Endothelial cell of umbilical vein (primary cell): Measurements from ENCODE around the gene ANKMY1. TPM values are rescaled to one million over a fixed set of nuclear protein-coding genes. Genes with fewer than 3 reads are reported as not detected.

Source experiments
- BruUV-seq: library from RNA; stranded (reverse); fragments of 400-500 nt; replicated peaks from 2 replicates; lab custom pipeline; 2021; lab: Mats Ljungman, UMichigan
- CTCF ChIA-PET: fragments of 300-600, 350-600 bp; sonication (Branson Sonifier 250); formaldehyde crosslinking; loops from one replicate; lab custom pipeline; 2021; ENCODE audit warnings: antibody characterized with exemption, inconsistent platforms; lab: Charles Lee
- POLR2A ChIA-PET: fragments of 300-600, 350-600 bp; sonication (Branson Sonifier 250); formaldehyde crosslinking; loops from one replicate; lab custom pipeline; 2021; ENCODE audit warnings: antibody characterized with exemption, inconsistent platforms; lab: Charles Lee
- DNase-seq: peaks from one replicate; pipeline ENCODE4 v3.0.0-alpha.2; 2011; ENCODE audit warnings: low read depth, low spot score
- FAIRE-seq: peaks from 2 replicates; lab custom pipeline; 2011; peaks lifted over from hg19 to GRCh38; lab: Jason Lieb, UNC
- H2AFZ ChIP-seq: 2 replicates; pipeline ENCODE4 v1.6.0; 2012; ENCODE audit warnings: low read depth, low read length, control low read depth, inconsistent platforms
- H3K27ac ChIP-seq: 2 replicates; pipeline ENCODE4 v1.5.1; 2011; ENCODE audit warnings: low read depth, mild to moderate bottlenecking, control low read depth, low read length, moderate library complexity; ENCODE audit not compliant: insufficient read depth
- H3K27me3 ChIP-seq, 2 experiments: 2 replicates each; pipeline versions ENCODE4 v1.6.0 to v1.6.1; 2011; ENCODE audit warnings: low read length in 2 of 2, mixed read lengths in 1 of 2; ENCODE audit not compliant: control insufficient read depth in 2 of 2, insufficient read depth in 2 of 2
- H3K36me3 ChIP-seq, 2 experiments: 2 replicates in 1 of 2; 3 replicates in 1 of 2; pipeline ENCODE4 v1.5.1; 2011; ENCODE audit warnings: low read length in 2 of 2, mild to moderate bottlenecking in 1 of 2, moderate library complexity in 1 of 2; ENCODE audit not compliant: control insufficient read depth in 2 of 2, insufficient read depth in 2 of 2; ENCODE audit errors: extremely low read depth in 1 of 2
- H3K4me1 ChIP-seq: 3 replicates; pipeline ENCODE4 v1.5.1; 2011; ENCODE audit warnings: mild to moderate bottlenecking, low read length; ENCODE audit not compliant: control insufficient read depth, insufficient read depth; ENCODE audit errors: extremely low read depth
- H3K4me2 ChIP-seq: 2 replicates; pipeline ENCODE4 v1.6.1; 2011; ENCODE audit warnings: low read length, control low read depth, mixed read lengths; ENCODE audit not compliant: insufficient read depth
- H3K4me3 ChIP-seq, 3 experiments: fragments of 200-600 bp in 1 of 3; sonication (generic), shearing (Covaris generic) in 1 of 3; replicated peaks in 1 of 3; 2 replicates each; pipeline ENCODE4 v1.5.1; 2011 to 2016; ENCODE audit warnings: control low read depth in 3 of 3, low read length in 3 of 3, mild to moderate bottlenecking in 2 of 3, inconsistent platforms in 1 of 3, low read depth in 1 of 3, moderate library complexity in 1 of 3; ENCODE audit not compliant: insufficient read depth in 1 of 3
- H3K79me2 ChIP-seq: 2 replicates; pipeline ENCODE4 v1.6.0; 2012; ENCODE audit warnings: low read length, inconsistent platforms; ENCODE audit not compliant: control insufficient read depth, insufficient read depth
- H3K9ac ChIP-seq: replicated peaks from 2 replicates; pipeline ENCODE3; 2011; ENCODE audit warnings: low read length, control low read depth; ENCODE audit not compliant: insufficient read depth; ENCODE audit errors: extremely low read depth
- H3K9me1 ChIP-seq: replicated peaks from 3 replicates; pipeline ENCODE4 v1.6.0; 2011; ENCODE audit warnings: mild to moderate bottlenecking, low read length; ENCODE audit not compliant: control insufficient read depth, insufficient read depth; ENCODE audit errors: extremely low read depth
- H3K9me3 ChIP-seq: replicated peaks from 2 replicates; pipeline ENCODE4 v1.5.1; 2012; ENCODE audit warnings: low read length, inconsistent platforms; ENCODE audit not compliant: control insufficient read depth, insufficient read depth
- H4K20me1 ChIP-seq: replicated peaks from 2 replicates; pipeline ENCODE3; 2011; ENCODE audit warnings: mild to moderate bottlenecking, low read length; ENCODE audit not compliant: control insufficient read depth, insufficient read depth; ENCODE audit errors: extremely low read depth
- CTCF ChIP-seq, 2 donors: IDR thresholded peaks; 1 replicate in 1 of 2; 2 replicates in 1 of 2; pipeline ENCODE4 v1.5.1; 2011; ENCODE audit warnings: low read length in 2 of 2, mild to moderate bottlenecking in 2 of 2, moderate library complexity in 2 of 2, control low read depth in 1 of 2, inconsistent platforms in 1 of 2, low read depth in 1 of 2; ENCODE audit not compliant: insufficient read depth in 1 of 2; ENCODE audit errors: extremely low read depth in 1 of 2
- EZH2 ChIP-seq: IDR thresholded peaks from 2 replicates; pipeline ENCODE4 v1.6.1; 2012; ENCODE audit warnings: borderline replicate concordance, low read depth, mild to moderate bottlenecking, moderate library complexity, low read length, inconsistent platforms; ENCODE audit not compliant: severe bottlenecking
- FOS ChIP-seq: IDR thresholded peaks from 2 replicates; pipeline ENCODE4 v1.6.1; 2011; ENCODE audit warnings: mild to moderate bottlenecking, low read length, moderate library complexity, borderline replicate concordance; ENCODE audit not compliant: insufficient read depth
- GATA2 ChIP-seq: IDR thresholded peaks from 2 replicates; pipeline ENCODE4 v1.7.0; 2011; ENCODE audit warnings: low read depth, mild to moderate bottlenecking, moderate library complexity, mixed read lengths, low read length; ENCODE audit not compliant: insufficient read length, insufficient read depth
- JUN ChIP-seq: IDR thresholded peaks from 2 replicates; pipeline ENCODE4 v1.6.1; 2011; ENCODE audit warnings: borderline replicate concordance, low read depth; ENCODE audit not compliant: insufficient read length, insufficient read depth
- MAX ChIP-seq: IDR thresholded peaks from 2 replicates; pipeline ENCODE4 v1.6.1; 2011; ENCODE audit not compliant: insufficient read depth, insufficient read length
- MYC ChIP-seq: IDR thresholded peaks from one replicate; pipeline ENCODE4 v1.6.1; 2011; ENCODE audit warnings: mild to moderate bottlenecking, low read depth, low read length
- POLR2A ChIP-seq: IDR thresholded peaks from 2 replicates; pipeline ENCODE4 v1.6.1; 2012; ENCODE audit warnings: low read depth, mild to moderate bottlenecking, control low read depth, low read length
- POLR2AphosphoS5 ChIP-seq: IDR thresholded peaks from 2 replicates; pipeline ENCODE4 v1.6.1; 2012; ENCODE audit warnings: low read depth, mild to moderate bottlenecking, control low read depth, low read length, moderate library complexity; ENCODE audit not compliant: insufficient read depth
- dilution Hi-C: fragments of 300-500 bp; cut with MboI; formaldehyde crosslinking; loops from one replicate; pipeline ENCODE4 v1.15.0; 2019; ENCODE audit warnings: low sequenced_read_pairs; ENCODE audit not compliant: extremely low pct_ligation_motif_present
- intact Hi-C: fragments of 100-400 bp; cut with micrococcal nuclease; formaldehyde crosslinking; loops from one replicate; pipeline ENCODE4 v1.10.0; 2022
- polyA plus RNA-seq, 4 experiments: library from polyadenylated mRNA; depleted of rRNA in 3 of 4; stranded (reverse) in 3 of 4; unstranded in 1 of 4; fragments of >200 nt; gene quantifications; 2 replicates each; pipeline versions ENCODE4 v1.2.1 to v1.2.3, GENCODE V29; 2011 to 2012; ENCODE audit warnings: missing spikeins in 1 of 4
- total RNA-seq: library from RNA; stranded (reverse); gene quantifications from 2 replicates; pipeline ENCODE4 v1.2.3, GENCODE V29; 2021

The ANKMY1 gene
- total and polyA plus RNA-seq, 2 donors (not counting 3 experiments of a cell fraction or from before 2014, with no cell fraction given): 9.0 to 16.0 TPM

GRCh38 chr2:240565333-240566202 is 7.8 kb upstream of the ANKMY1 start:
- Histone ChIP-seq H4K20me1 (no peaks in the 10 kb centered on the region), H3K4me1 (peaks cover 44% of the 10 kb centered on the region), H3K36me3 (no peaks in the 10 kb centered on the region), H3K79me2 (peaks cover 15% of the 10 kb centered on the region), H3K9me3 (no peaks in the 10 kb centered on the region), H3K27ac (peak overlapping the region; percentile 98), H2AFZ (no peak overlapping the region), H3K4me3 (peak overlapping the region in 2 of 3 experiments; percentile 15 to 18), H3K27me3 (no peaks in the 10 kb centered on the region), H3K4me2 (peak overlapping the region; percentile 67), H3K9ac (peak overlapping the region; percentile 76), H3K9me1 (no peaks in the 10 kb centered on the region)
- FAIRE-seq (peak; percentile 99), DNase-seq (peak; percentile 78)
- dilution Hi-C loops: no loop called here
- CTCF ChIA-PET: interaction anchor here (1.5 to 3.2 kb wide), 5 partner anchors 8 to 51 kb away, joined by 5 to 47 read pairs (median 17); partner anchors contain the start of genes ANKMY1 and CAPN10
- peak; percentile 83 for TF ChIP-seq FOS
- no peak for TF ChIP-seq MAX
- peak; percentile 49 for TF ChIP-seq JUN
- TF ChIP-seq EZH2: no peak
- no peak for TF ChIP-seq POLR2A
- TF ChIP-seq POLR2AphosphoS5: peak; percentile 58
- TF ChIP-seq CTCF (IDR thresholded peaks at IDR 0.05; ENCODE audit: extremely low read depth in 1 of 2, insufficient read depth in 1 of 2, low read depth in 1 of 2, low read length in 2 of 2): no peak
- peak; percentile 74 for TF ChIP-seq GATA2
- TF ChIP-seq MYC: no peak
- TSS peak; percentile 10 for BruUV-seq
- intact Hi-C loops: loop anchor here (1.0 to 10.0 kb wide), 5 partner anchors 21 to 652 kb away; partner anchors contain the start of genes CAPN10, GPC1 and SNED1
- POLR2A ChIA-PET: interaction anchor here (0.5 to 1.2 kb wide), 3 partner anchors 21 to 540 kb away, joined by 4 to 8 read pairs (median 7); partner anchors contain the start of gene CAPN10
